Neural cell (in vitro differentiated cells): ENCODE data around the gene CLCN5.

Experiments
- MXI1 ChIP-seq: fragments of 450-650 bp; conservative IDR thresholded peaks from 2 replicates; pipeline ENCODE4 v1.6.1; 2014; ENCODE audit warnings: antibody characterized with exemption, mild to moderate bottlenecking; ENCODE audit not compliant: poor library complexity, severe bottlenecking
- POLR2AphosphoS5 ChIP-seq: IDR thresholded peaks from 2 replicates; pipeline ENCODE4 v1.6.1; 2012
- RAD21 ChIP-seq: fragments of 450-650 bp; conservative IDR thresholded peaks from 2 replicates; pipeline ENCODE4 v1.6.1; 2014; ENCODE audit warnings: antibody characterized with exemption, mild to moderate bottlenecking, moderate library complexity
- TF ChIP-seq, protein P1 (sequence below): fragments of 450-650 bp; IDR thresholded peaks from 2 replicates; pipeline ENCODE4 v1.5.1; 2014; ENCODE audit warnings: antibody characterized with exemption, mild to moderate bottlenecking, moderate library complexity; ENCODE audit not compliant: poor library complexity, severe bottlenecking
- TF ChIP-seq, protein P2 (sequence below): IDR thresholded peaks from 2 replicates; pipeline ENCODE4 v1.6.1; 2012; ENCODE audit warnings: borderline replicate concordance

DNA sequence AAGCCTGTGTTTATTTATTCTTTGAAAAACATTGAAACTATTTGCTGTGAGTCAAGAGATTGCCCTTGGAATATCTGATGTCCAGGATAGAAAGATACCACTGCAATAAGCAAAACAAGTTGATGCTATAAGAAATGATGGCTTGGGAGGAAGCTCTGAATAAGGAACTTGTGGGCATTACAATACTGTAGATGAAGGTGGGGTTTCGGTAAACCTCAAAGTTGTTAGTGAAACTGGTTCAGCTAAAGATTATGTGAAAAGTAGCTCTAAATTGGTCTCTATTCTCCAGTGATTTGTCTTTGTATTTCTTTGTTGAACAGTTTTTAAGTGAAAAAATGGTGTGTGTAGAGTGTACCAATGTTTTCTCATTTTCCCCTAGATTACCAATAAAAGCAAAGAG is 149.7 kb downstream of the CLCN5 start:
- TF ChIP-seq POLR2AphosphoS5 (no peak), RAD21 (no peak), MXI1 (no peak)
- TF ChIP-seq, protein P1, sequence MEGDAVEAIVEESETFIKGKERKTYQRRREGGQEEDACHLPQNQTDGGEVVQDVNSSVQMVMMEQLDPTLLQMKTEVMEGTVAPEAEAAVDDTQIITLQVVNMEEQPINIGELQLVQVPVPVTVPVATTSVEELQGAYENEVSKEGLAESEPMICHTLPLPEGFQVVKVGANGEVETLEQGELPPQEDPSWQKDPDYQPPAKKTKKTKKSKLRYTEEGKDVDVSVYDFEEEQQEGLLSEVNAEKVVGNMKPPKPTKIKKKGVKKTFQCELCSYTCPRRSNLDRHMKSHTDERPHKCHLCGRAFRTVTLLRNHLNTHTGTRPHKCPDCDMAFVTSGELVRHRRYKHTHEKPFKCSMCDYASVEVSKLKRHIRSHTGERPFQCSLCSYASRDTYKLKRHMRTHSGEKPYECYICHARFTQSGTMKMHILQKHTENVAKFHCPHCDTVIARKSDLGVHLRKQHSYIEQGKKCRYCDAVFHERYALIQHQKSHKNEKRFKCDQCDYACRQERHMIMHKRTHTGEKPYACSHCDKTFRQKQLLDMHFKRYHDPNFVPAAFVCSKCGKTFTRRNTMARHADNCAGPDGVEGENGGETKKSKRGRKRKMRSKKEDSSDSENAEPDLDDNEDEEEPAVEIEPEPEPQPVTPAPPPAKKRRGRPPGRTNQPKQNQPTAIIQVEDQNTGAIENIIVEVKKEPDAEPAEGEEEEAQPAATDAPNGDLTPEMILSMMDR, result no peak
- TF ChIP-seq, protein P2, sequence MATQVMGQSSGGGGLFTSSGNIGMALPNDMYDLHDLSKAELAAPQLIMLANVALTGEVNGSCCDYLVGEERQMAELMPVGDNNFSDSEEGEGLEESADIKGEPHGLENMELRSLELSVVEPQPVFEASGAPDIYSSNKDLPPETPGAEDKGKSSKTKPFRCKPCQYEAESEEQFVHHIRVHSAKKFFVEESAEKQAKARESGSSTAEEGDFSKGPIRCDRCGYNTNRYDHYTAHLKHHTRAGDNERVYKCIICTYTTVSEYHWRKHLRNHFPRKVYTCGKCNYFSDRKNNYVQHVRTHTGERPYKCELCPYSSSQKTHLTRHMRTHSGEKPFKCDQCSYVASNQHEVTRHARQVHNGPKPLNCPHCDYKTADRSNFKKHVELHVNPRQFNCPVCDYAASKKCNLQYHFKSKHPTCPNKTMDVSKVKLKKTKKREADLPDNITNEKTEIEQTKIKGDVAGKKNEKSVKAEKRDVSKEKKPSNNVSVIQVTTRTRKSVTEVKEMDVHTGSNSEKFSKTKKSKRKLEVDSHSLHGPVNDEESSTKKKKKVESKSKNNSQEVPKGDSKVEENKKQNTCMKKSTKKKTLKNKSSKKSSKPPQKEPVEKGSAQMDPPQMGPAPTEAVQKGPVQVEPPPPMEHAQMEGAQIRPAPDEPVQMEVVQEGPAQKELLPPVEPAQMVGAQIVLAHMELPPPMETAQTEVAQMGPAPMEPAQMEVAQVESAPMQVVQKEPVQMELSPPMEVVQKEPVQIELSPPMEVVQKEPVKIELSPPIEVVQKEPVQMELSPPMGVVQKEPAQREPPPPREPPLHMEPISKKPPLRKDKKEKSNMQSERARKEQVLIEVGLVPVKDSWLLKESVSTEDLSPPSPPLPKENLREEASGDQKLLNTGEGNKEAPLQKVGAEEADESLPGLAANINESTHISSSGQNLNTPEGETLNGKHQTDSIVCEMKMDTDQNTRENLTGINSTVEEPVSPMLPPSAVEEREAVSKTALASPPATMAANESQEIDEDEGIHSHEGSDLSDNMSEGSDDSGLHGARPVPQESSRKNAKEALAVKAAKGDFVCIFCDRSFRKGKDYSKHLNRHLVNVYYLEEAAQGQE, result no peak
